HEK293T (cell line): ENCODE data around the gene KCNN4.

Source experiments
- ARNT ChIP-seq: fragments of 450-650 bp; IDR thresholded peaks from 2 replicates; pipeline ENCODE4 v1.6.1; 2017; ENCODE audit warnings: mild to moderate bottlenecking
- BHLHE40 ChIP-seq: fragments of 450-650 bp; IDR thresholded peaks from 2 replicates; pipeline ENCODE4 v1.6.1; 2016; ENCODE audit warnings: mild to moderate bottlenecking, moderate library complexity, borderline replicate concordance
- FOXA1 ChIP-seq: fragments of 450-650 bp; IDR thresholded peaks from 2 replicates; pipeline ENCODE4 v1.6.1; 2016; ENCODE audit warnings: mild to moderate bottlenecking
- FOXK2 ChIP-seq: fragments of 450-650 bp; IDR thresholded peaks from 2 replicates; pipeline ENCODE4 v1.6.1; 2016; ENCODE audit warnings: mild to moderate bottlenecking
- FOXM1 ChIP-seq: fragments of 450-650 bp; IDR thresholded peaks from 2 replicates; pipeline ENCODE4 v1.6.1; 2017; ENCODE audit warnings: mild to moderate bottlenecking, borderline replicate concordance
- LEF1 ChIP-seq: fragments of 450-650 bp; IDR thresholded peaks from 2 replicates; pipeline ENCODE4 v1.6.1; 2017; ENCODE audit warnings: mild to moderate bottlenecking, borderline replicate concordance
- NFRKB ChIP-seq: fragments of 450-650 bp; IDR thresholded peaks from 2 replicates; pipeline ENCODE4 v1.6.1; 2016; ENCODE audit warnings: mild to moderate bottlenecking, moderate library complexity
- PKNOX1 ChIP-seq: fragments of 450-650 bp; IDR thresholded peaks from 2 replicates; pipeline ENCODE4 v1.6.1; 2016
- SP1 ChIP-seq: fragments of 450-650 bp; IDR thresholded peaks from 2 replicates; pipeline ENCODE4 v1.6.1; 2017
- SUZ12 ChIP-seq: fragments of 450-650 bp; IDR thresholded peaks from 2 replicates; pipeline ENCODE4 v1.6.1; 2016; ENCODE audit warnings: mild to moderate bottlenecking
- TARDBP ChIP-seq: fragments of 450-650 bp; IDR thresholded peaks from 2 replicates; pipeline ENCODE4 v1.6.1; 2016

GRCh38 chr19:43767818-43768217, 13.0 kb downstream of the KCNN4 start:
- TF ChIP-seq BHLHE40 (no peak), FOXA1 (no peak), FOXK2 (no peak), SUZ12 (no peak), FOXM1 (no peak), ARNT (no peak), TARDBP (no peak), PKNOX1 (no peak), NFRKB (no peak), LEF1 (no peak), SP1 (no peak)
